Choroid plexus epithelial cell (primary cell): ENCODE measurements around the gene CFAP57.
A peak's percentile ranks its signal among the peaks of the same experiment; 100 is the strongest.

Source experiments
- DNase-seq: peaks from one replicate; pipeline ENCODE4 v3.0.0-alpha.2; 2010; ENCODE audit warnings: low read depth
- H3K4me3 ChIP-seq: 2 replicates; pipeline ENCODE4 v1.5.1; 2011; ENCODE audit warnings: low read depth, mild to moderate bottlenecking, control low read depth, low read length, moderate library complexity
- TF ChIP-seq, protein P1 (sequence below): conservative IDR thresholded peaks from 2 replicates; pipeline ENCODE4 v1.5.1; 2011; ENCODE audit warnings: low read depth, mild to moderate bottlenecking, control low read depth, inconsistent platforms, low read length, moderate library complexity

Gene CFAP57

DNA sequence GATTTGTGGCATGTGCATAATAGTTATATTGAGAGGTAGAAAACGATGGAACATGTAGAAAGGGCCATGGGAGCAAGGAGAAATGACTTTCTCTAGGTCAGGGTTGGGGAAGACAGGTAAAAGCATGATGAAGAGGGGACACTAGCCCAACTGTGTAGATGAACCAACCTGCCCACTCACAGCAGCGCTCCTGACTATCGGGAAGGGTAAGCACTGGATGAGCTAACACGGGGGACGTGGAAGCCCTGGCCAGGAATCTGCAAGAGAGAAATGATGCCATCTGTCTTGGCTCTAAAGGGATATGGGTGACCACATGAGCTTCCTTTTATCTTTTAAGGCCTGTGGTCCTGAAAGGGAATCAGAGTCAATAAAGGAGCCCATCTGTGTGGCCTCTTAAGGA is 61.5 kb downstream of the CFAP57 start:
- TF ChIP-seq, protein P1, sequence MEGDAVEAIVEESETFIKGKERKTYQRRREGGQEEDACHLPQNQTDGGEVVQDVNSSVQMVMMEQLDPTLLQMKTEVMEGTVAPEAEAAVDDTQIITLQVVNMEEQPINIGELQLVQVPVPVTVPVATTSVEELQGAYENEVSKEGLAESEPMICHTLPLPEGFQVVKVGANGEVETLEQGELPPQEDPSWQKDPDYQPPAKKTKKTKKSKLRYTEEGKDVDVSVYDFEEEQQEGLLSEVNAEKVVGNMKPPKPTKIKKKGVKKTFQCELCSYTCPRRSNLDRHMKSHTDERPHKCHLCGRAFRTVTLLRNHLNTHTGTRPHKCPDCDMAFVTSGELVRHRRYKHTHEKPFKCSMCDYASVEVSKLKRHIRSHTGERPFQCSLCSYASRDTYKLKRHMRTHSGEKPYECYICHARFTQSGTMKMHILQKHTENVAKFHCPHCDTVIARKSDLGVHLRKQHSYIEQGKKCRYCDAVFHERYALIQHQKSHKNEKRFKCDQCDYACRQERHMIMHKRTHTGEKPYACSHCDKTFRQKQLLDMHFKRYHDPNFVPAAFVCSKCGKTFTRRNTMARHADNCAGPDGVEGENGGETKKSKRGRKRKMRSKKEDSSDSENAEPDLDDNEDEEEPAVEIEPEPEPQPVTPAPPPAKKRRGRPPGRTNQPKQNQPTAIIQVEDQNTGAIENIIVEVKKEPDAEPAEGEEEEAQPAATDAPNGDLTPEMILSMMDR = no peak
- DNase-seq = no peak
- H3K4me3 ChIP-seq = no peak overlapping the region

DNA sequence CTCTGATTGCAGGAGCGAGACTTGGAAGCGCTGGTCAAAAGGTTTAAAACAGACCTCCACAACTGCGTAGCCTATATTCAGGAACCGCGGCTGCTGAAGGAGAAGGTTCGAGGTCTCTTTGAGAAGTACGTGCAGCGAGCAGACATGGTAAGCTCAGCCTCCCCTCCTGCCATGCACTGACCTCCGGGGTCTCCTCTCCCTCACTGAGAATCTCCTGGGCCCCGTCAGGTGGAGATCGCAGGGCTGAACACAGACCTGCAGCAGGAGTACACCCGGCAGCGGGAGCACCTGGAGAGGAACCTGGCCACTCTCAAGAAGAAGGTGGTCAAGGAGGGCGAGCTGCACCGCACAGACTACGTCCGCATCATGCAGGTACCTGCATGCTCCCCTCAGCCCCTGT is 62.1 kb downstream of the CFAP57 start:
- TF ChIP-seq, protein P1 = no peak
- DNase-seq = no peak
- no peak overlapping the region for H3K4me3 ChIP-seq

- TF ChIP-seq, protein P1 = no peak
- no peak overlapping the region for H3K4me3 ChIP-seq
- DNase-seq = no peak
Observed at GRCh38 chr1:43235040-43235439, 62.9 kb downstream of the CFAP57 start.

DNA sequence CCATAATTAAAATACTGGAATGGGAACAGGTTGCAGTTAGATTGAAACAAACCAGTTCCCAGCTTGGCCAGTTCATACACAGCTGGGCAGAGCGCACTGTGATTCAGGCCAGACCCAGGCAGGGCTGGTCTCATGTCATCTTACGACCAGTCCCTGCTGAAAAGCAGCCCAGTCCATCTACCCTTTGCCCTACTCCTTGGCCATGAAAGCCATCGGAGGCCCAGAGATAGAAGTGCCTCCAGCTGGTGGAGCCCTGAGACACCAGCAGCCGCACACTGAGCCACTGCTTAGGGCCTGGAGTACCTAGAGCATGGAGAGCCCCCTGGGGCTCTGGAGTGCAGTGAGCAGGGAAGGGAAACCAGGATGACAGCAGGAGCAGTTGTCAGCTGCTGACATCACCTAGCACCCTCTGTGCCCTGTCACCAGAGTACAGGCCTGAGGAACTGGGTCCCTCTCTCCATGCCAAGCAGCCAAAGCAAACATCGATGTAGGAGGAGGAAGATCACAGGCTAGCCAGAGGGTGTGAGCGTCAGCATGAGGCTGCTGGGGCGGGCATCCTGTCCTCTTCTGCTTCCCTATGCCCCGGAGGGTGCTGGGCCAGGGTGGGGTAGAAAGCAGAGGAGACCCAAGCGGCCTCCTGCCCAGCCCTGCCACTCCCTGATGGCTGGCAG is 63.5 kb downstream of the CFAP57 start:
- no peak overlapping the region for H3K4me3 ChIP-seq
- DNase-seq = no peak
- TF ChIP-seq, protein P1 = no peak

DNA sequence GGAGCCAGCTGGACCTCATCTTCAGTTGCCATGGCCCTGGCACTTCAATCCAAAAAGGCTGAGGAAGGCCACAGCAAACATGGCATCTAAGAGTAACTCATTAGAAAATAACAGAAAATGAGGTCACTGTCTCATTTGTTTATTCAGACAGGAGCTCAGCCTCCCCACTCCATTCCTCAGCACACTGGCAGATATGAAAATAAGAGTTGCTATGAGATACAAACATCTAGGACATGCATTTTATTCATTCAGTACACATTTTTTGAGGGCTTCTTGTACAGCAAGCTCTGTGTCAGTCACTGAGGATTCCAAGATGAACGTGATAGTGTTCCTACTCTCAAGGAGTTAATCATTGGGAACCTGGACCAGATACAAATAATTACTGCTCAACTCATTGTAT is 65.0 kb downstream of the CFAP57 start:
- H3K4me3 ChIP-seq = no peak overlapping the region
- TF ChIP-seq, protein P1 = no peak
- no peak for DNase-seq

GRCh38 chr1:43238085-43238484 is 66.0 kb downstream of the CFAP57 start:
- DNase-seq = peak; percentile 79
- TF ChIP-seq, protein P1 = peak; percentile 94
- H3K4me3 ChIP-seq = no peak overlapping the region

- DNase-seq = no peak
- TF ChIP-seq, protein P1 = no peak
- no peak overlapping the region for H3K4me3 ChIP-seq
Observed at GRCh38 chr1:43238991-43239469, 66.9 kb downstream of the CFAP57 start.
